Duodenal mucosa (tissue), 2 donors: Measurements from ENCODE around the gene MAFG.
A peak's percentile ranks its signal among the peaks of the same experiment; 100 is the strongest.

Experiments used
- H3K27ac ChIP-seq: one replicate; pipeline ENCODE4 v1.7.0; 2013; ENCODE audit warnings: low read depth, low read length
- H3K27me3 ChIP-seq, 2 donors: one replicate each; pipeline ENCODE4 v1.7.0; 2013; ENCODE audit warnings: low read length in 2 of 2, control low read depth in 1 of 2; ENCODE audit not compliant: insufficient read depth in 2 of 2, control insufficient read depth in 1 of 2
- H3K36me3 ChIP-seq, 2 donors: one replicate each; pipeline ENCODE4 v1.7.0; 2013; ENCODE audit warnings: low read length in 2 of 2, control low read depth in 1 of 2; ENCODE audit not compliant: insufficient read depth in 2 of 2, control insufficient read depth in 1 of 2
- H3K4me1 ChIP-seq, 2 donors: one replicate each; pipeline ENCODE4 v1.7.0; 2013; ENCODE audit warnings: low read length in 2 of 2, control low read depth in 1 of 2; ENCODE audit not compliant: insufficient read depth in 2 of 2, control insufficient read depth in 1 of 2
- H3K4me3 ChIP-seq, 2 donors: one replicate each; pipeline ENCODE4 v1.7.0; 2013; ENCODE audit warnings: low read length in 2 of 2, low read depth in 1 of 2
- H3K9ac ChIP-seq, 2 donors: one replicate each; pipeline ENCODE4 v1.7.0; 2013; ENCODE audit warnings: low read length in 2 of 2, low read depth in 1 of 2
- H3K9me3 ChIP-seq, 2 donors: one replicate each; pipeline ENCODE4 v1.7.0; 2013; ENCODE audit warnings: low read length in 2 of 2, control low read depth in 1 of 2; ENCODE audit not compliant: control insufficient read depth in 1 of 2

Gene MAFG

GRCh38 chr17:81964081-81964849, 36.7 kb upstream of the MAFG start:
- Histone ChIP-seq H3K9ac (no peak overlapping the region), H3K4me3 (no peak overlapping the region), H3K36me3 (no peaks in the 10 kb centered on the region), H3K4me1 (peaks cover 12 to 27% of the 10 kb centered on the region in 2 donors), H3K27me3 (peaks cover 17 to 20% of the 10 kb centered on the region in 2 donors), H3K9me3 (no peaks in the 10 kb centered on the region), H3K27ac (no peak overlapping the region)

DNA sequence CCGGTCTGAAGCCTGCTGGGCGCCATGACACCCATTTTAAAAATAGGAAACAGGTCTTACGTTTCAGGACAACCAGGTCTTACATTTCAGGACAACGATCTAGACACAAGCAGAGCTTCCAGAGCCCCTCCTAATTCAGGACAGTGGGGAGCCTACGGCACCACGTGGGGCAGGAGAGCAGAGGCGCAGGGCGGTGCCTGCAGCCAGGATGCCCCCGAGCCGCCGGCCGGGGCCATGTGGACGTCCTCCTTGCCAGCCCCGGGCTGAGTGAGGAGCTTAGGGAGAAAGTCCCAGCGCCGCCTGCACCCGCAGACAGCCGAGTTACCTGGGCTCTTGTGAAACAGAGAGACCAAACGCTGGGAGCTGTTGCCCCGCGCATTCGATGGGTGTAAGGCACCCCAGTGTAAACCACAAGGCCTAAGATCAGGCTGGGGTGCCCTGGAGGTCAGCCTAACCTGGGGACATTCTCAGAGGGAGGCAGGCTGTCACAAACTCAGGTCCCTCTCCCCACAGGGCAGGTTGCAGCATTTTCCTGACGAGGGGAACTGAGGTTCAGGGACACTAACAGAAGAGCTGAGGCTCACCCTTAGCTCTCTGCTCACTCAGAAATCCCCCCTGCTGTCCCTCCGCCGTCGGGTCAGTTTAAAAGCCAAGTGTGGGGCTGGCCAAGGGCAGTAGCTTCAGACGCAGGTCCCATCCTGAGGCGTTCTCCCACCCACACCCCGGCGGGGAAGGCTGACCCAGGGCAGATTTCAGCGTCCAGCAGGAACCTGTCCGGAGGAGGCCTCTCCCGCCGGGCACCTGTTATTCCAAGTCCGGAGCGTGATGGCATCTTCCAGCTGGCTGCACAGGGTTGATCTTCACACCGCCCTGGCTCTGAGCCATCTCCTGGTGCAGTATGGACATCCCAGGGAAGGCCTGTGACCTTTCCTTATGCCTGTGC, 35.2 kb upstream of the MAFG start:
- H3K36me3 ChIP-seq = no peaks in the 10 kb centered on the region
- no peaks in the 10 kb centered on the region for H3K9me3 ChIP-seq
- H3K9ac ChIP-seq = no peak overlapping the region
- no peak overlapping the region for H3K4me3 ChIP-seq
- H3K27me3 ChIP-seq = peaks cover 31 to 33% of the 10 kb centered on the region in 2 donors
- peaks cover 6 to 15% of the 10 kb centered on the region in 2 donors for H3K4me1 ChIP-seq
- H3K27ac ChIP-seq = no peak overlapping the region

- Histone ChIP-seq H3K36me3 (no peaks in the 10 kb centered on the region), H3K9me3 (no peaks in the 10 kb centered on the region), H3K9ac (no peak overlapping the region), H3K27me3 (peaks cover 31 to 33% of the 10 kb centered on the region in 2 donors), H3K4me3 (no peak overlapping the region), H3K27ac (no peak overlapping the region), H3K4me1 (peaks cover 0 to 5% of the 10 kb centered on the region in 2 donors)
These were observed 34.3 kb upstream of the MAFG start for GRCh38 chr17:81961521-81962498.

- Histone ChIP-seq H3K36me3 (no peaks in the 10 kb centered on the region), H3K9ac (no peak within 1 kb of the TSS), H3K27me3 (peaks cover 31 to 33% of the 10 kb centered on the region in 2 donors)
These were observed 33.6 kb upstream of the MAFG start, which contains the start of gene NOTUM for GRCh38 chr17:81961087-81961511. Gene NOTUM (minus strand): TSS chr17:81961187. CDS start chr17:81960909, 278 bp downstream.

GRCh38 chr17:81960130-81960958, 32.8 kb upstream of the MAFG start:
- no peak overlapping the region for H3K9ac ChIP-seq
- no peaks in the 10 kb centered on the region for H3K9me3 ChIP-seq
- no peaks in the 10 kb centered on the region for H3K36me3 ChIP-seq
- no peak overlapping the region for H3K27ac ChIP-seq
- no peaks in the 10 kb centered on the region for H3K4me1 ChIP-seq
- H3K27me3 ChIP-seq = peaks cover 31 to 33% of the 10 kb centered on the region in 2 donors
- peak overlapping the region in 1 of 2 donors; percentile 54 for H3K4me3 ChIP-seq

More at GRCh38 chr17:81961087-81961511, 33.6 kb upstream of the MAFG start, which contains the start of gene NOTUM:
- Histone ChIP-seq H3K9me3 (no peaks in the 10 kb centered on the region), H3K4me1 (no peaks in the 10 kb centered on the region), H3K4me3 (peak within 1 kb of the TSS in 1 of 2 donors; percentile 54), H3K27ac (no peak within 1 kb of the TSS)

DNA sequence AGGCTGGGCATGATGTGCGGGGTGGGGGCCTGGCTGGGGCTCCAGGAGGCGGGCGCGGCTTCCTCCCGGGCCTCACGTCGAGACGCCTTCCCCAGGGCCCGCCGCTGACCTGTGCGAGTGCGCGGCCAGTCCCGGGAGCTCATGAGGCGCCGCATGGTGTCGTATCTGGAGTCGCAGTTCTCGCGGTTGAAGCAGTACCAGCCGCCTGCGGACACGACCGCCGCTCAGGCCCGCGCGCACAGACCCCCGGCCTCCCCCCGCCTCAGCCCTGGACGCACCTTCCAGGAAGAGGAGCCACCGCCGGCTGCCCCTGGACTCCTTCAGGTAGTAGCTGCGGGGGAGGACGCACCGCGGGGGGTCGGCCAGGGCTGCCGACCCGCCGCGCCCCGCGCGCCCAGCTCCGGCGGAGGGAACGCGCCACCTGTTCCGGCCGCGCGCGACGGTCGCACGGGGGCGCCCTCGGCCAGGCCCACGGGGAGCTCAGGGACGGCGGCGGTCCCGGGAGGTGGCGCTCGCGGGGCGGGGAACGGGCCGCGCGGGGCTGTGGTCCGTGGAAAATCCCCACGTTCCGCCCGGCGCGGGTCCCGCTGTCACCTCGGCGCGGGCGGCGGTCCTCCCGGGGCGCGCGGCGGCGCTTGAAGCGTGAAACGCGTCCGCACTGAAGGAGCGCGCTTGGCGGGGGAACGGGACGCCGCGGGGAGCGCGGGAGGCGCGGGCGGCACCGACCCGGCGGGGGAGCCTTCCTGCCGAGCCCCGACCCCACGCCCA, 32.0 kb upstream of the MAFG start:
- no peak overlapping the region for H3K9ac ChIP-seq
- H3K9me3 ChIP-seq = no peaks in the 10 kb centered on the region
- H3K27me3 ChIP-seq = peaks cover 27 to 33% of the 10 kb centered on the region in 2 donors
- peak overlapping the region in 1 of 2 donors; percentile 54 for H3K4me3 ChIP-seq
- no peaks in the 10 kb centered on the region for H3K36me3 ChIP-seq
- no peak overlapping the region for H3K27ac ChIP-seq
- no peaks in the 10 kb centered on the region for H3K4me1 ChIP-seq

- Histone ChIP-seq H3K27ac (no peak overlapping the region), H3K9me3 (no peaks in the 10 kb centered on the region), H3K36me3 (no peaks in the 10 kb centered on the region), H3K9ac (no peak overlapping the region), H3K4me1 (no peaks in the 10 kb centered on the region), H3K27me3 (peaks cover 25 to 31% of the 10 kb centered on the region in 2 donors), H3K4me3 (no peak overlapping the region)
These were observed 31.3 kb upstream of the MAFG start for GRCh38 chr17:81958633-81959342.

DNA sequence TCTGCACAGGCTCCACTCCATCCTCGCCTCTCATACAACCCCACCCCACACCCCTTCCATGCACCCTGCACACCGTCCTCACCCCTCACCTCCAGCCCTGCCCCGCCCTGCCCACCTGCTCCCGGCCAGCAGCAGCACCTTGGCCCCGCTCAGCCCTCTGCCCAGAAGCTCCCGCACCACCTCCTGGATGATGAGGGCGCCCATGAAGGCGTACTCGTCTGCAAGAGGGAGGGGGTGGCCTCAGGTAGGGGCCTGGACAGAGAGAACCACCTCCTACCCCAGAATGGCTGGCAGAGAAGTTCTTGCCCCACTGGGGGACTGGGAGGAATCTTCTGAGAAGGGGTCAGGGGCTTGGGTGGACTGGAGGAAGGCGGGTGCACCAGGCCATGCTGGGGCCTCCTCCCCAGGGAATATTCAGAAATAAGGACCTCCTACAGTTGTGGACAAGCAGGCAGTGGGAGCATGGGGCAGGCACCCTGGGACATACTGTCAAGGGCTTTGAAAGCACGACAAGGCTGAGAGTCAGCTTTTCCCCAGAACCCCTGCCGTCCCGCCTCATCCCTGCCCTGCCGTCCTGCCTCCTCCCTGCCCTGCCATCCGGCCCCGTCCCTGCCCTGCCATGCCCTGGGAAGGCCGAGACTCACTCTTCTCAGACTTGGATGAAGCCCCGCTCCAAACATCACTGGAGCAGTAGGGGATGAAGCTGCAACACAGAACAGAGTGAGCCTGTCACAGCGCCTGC, 30.3 kb upstream of the MAFG start:
- H3K9ac ChIP-seq = no peak overlapping the region

More for the DNA sequence above, 30.3 kb upstream of the MAFG start:
- Histone ChIP-seq H3K27ac (no peak overlapping the region), H3K27me3 (peaks cover 24 to 29% of the 10 kb centered on the region in 2 donors), H3K4me3 (no peak overlapping the region), H3K36me3 (no peaks in the 10 kb centered on the region), H3K4me1 (no peaks in the 10 kb centered on the region), H3K9me3 (no peaks in the 10 kb centered on the region)
